ENCODE data around the gene AKAP6.

GRCh38 chr14:32697704-32698103 lies 368.6 kb downstream of the AKAP6 start:
- TF ChIP-seq CTCF (IDR thresholded peaks at IDR 0.05), result no peak
- no peak for TF ChIP-seq POLR2A (IDR thresholded peaks at IDR 0.05)
- no peak for TF ChIP-seq POLR2AphosphoS5 (IDR thresholded peaks at IDR 0.05)
